ENCODE results near the gene RAB26.

The RAB26 gene

GRCh38 chr16:2159175-2159838, 10.9 kb downstream of the RAB26 start:
- DNase-seq (ENCODE audit: low read depth): peak; percentile 81

- DNase-seq (ENCODE audit: low read depth): peak; percentile 73
These were observed 12.6 kb downstream of the RAB26 start for GRCh38 chr16:2160915-2161551.

- no peak for DNase-seq (ENCODE audit: low read depth)
These were observed 13.5 kb downstream of the RAB26 start for GRCh38 chr16:2161911-2162310.

- DNase-seq (ENCODE audit: low read depth): no peak
These were observed 14.3 kb downstream of the RAB26 start for GRCh38 chr16:2162676-2163118.

GRCh38 chr16:2163211-2163881, 14.9 kb downstream of the RAB26 start:
- no peak for DNase-seq (ENCODE audit: low read depth)

- DNase-seq (ENCODE audit: low read depth): no peak
These were observed 17.4 kb downstream of the RAB26 start for GRCh38 chr16:2165861-2166260.

GRCh38 chr16:2166263-2167067, 18.0 kb downstream of the RAB26 start:
- DNase-seq (ENCODE audit: low read depth): no peak

GRCh38 chr16:2167068-2167638, 18.7 kb downstream of the RAB26 start:
- no peak for DNase-seq (ENCODE audit: low read depth)

- DNase-seq (ENCODE audit: low read depth): no peak
These were observed 21.7 kb downstream of the RAB26 start for GRCh38 chr16:2170080-2170479.

GRCh38 chr16:2170587-2171435, 22.4 kb downstream of the RAB26 start:
- DNase-seq (ENCODE audit: low read depth): no peak

- DNase-seq (ENCODE audit: low read depth): no peak
These were observed 23.3 kb downstream of the RAB26 start for GRCh38 chr16:2171601-2172178.

- no peak for DNase-seq (ENCODE audit: low read depth)
These were observed 24.4 kb downstream of the RAB26 start for GRCh38 chr16:2172688-2173335.

- DNase-seq (ENCODE audit: low read depth): no peak
These were observed 24.9 kb downstream of the RAB26 start for GRCh38 chr16:2173366-2173765.

GRCh38 chr16:2173916-2174315, 25.5 kb downstream of the RAB26 start:
- DNase-seq (ENCODE audit: low read depth): no peak

GRCh38 chr16:2174396-2175131, 26.1 kb downstream of the RAB26 start:
- no peak for DNase-seq (ENCODE audit: low read depth)

- no peak for DNase-seq (ENCODE audit: low read depth)
These were observed 27.0 kb downstream of the RAB26 start for GRCh38 chr16:2175454-2175853.

- no peak for DNase-seq (ENCODE audit: low read depth)
These were observed 27.6 kb downstream of the RAB26 start for GRCh38 chr16:2176047-2176446.

- no peak for DNase-seq (ENCODE audit: low read depth)
These were observed 28.7 kb downstream of the RAB26 start for GRCh38 chr16:2177101-2177500.

- DNase-seq (ENCODE audit: low read depth): no peak
These were observed 29.1 kb downstream of the RAB26 start for GRCh38 chr16:2177561-2177960.
